ENCODE results near the gene AGMO. TPM values are rescaled to one million over a fixed set of nuclear protein-coding genes. Genes with fewer than 3 reads are reported as not detected.

The AGMO gene
- total RNA-seq, 1 experiment from 2014 or later = 0.11 TPM

GRCh38 chr7:15403751-15404150 lies 158.1 kb downstream of the AGMO start:
- no peak overlapping the region for H3K4me3 ChIP-seq (ENCODE audit: low read length)
- no peaks in the 10 kb centered on the region for H4K20me1 ChIP-seq (ENCODE audit: low read length)
- H2AFZ ChIP-seq (ENCODE audit: low read length) = no peak overlapping the region
- no TSS peak for BruUV-seq (replicated peaks)
- POLR2A ChIA-PET (ENCODE audit: unreplicated experiment) = no interaction called here
- CTCF ChIA-PET = no interaction called here
- H3K27ac ChIP-seq (ENCODE audit: low read length) = no peak overlapping the region
- H3F3A ChIP-seq (ENCODE audit: low read length, unreplicated experiment) = no peaks in the 10 kb centered on the region
- no peaks in the 10 kb centered on the region for H3K36me3 ChIP-seq (ENCODE audit: low read depth, low read length)
- TF ChIP-seq EZH2phosphoT487 (IDR thresholded peaks at IDR 0.05; ENCODE audit: borderline replicate concordance, low read length) (no peak), CTCF (conservative IDR thresholded peaks at IDR 0.05; ENCODE audit: low read depth, low read length) (no peak), EZH2 (IDR thresholded peaks at IDR 0.05; ENCODE audit: low read length, unreplicated experiment) (no peak)
- intact Hi-C loops (cut with micrococcal nuclease) = no loop called here
- H3K9me3 ChIP-seq (ENCODE audit: low read length) = no peaks in the 10 kb centered on the region
- no peaks in the 10 kb centered on the region for H3K4me1 ChIP-seq (ENCODE audit: insufficient read depth, low read length)
- no peak overlapping the region for H3K9ac ChIP-seq (ENCODE audit: low read length)
- H3K79me2 ChIP-seq (ENCODE audit: low read length) = no peaks in the 10 kb centered on the region
- H3K4me2 ChIP-seq (ENCODE audit: low read length) = no peak overlapping the region
- ATAC-seq (no peak), DNase-seq (no peak)
- no peaks in the 10 kb centered on the region for H3K27me3 ChIP-seq (ENCODE audit: low read length)
- no peaks in the 10 kb centered on the region for H3K9me2 ChIP-seq (replicated peaks; ENCODE audit: low read length)

- H3K9me3 ChIP-seq (ENCODE audit: low read length) = no peaks in the 10 kb centered on the region
- no peak overlapping the region for H3K4me3 ChIP-seq (ENCODE audit: low read length)
- H3K27ac ChIP-seq (ENCODE audit: low read length) = no peak overlapping the region
- H2AFZ ChIP-seq (ENCODE audit: low read length) = no peak overlapping the region
- H3K36me3 ChIP-seq (ENCODE audit: low read depth, low read length) = no peaks in the 10 kb centered on the region
- no peak for ATAC-seq
- no peak overlapping the region for H3K4me2 ChIP-seq (ENCODE audit: low read length)
- TF ChIP-seq CTCF (conservative IDR thresholded peaks at IDR 0.05; ENCODE audit: low read depth, low read length) (no peak), EZH2 (IDR thresholded peaks at IDR 0.05; ENCODE audit: low read length, unreplicated experiment) (no peak), EZH2phosphoT487 (IDR thresholded peaks at IDR 0.05; ENCODE audit: borderline replicate concordance, low read length) (no peak)
- POLR2A ChIA-PET (ENCODE audit: unreplicated experiment) = no interaction called here
- intact Hi-C loops (cut with micrococcal nuclease) = no loop called here
- no peaks in the 10 kb centered on the region for H4K20me1 ChIP-seq (ENCODE audit: low read length)
- H3K4me1 ChIP-seq (ENCODE audit: insufficient read depth, low read length) = no peaks in the 10 kb centered on the region
- no TSS peak for BruUV-seq (replicated peaks)
- DNase-seq = no peak
- H3K9me2 ChIP-seq (replicated peaks; ENCODE audit: low read length) = no peaks in the 10 kb centered on the region
- H3K27me3 ChIP-seq (ENCODE audit: low read length) = no peaks in the 10 kb centered on the region
- CTCF ChIA-PET = no interaction called here
- H3F3A ChIP-seq (ENCODE audit: low read length, unreplicated experiment) = no peaks in the 10 kb centered on the region
- H3K9ac ChIP-seq (ENCODE audit: low read length) = no peak overlapping the region
- no peaks in the 10 kb centered on the region for H3K79me2 ChIP-seq (ENCODE audit: low read length)
These were observed 158.5 kb downstream of the AGMO start for GRCh38 chr7:15403315-15403714.

GRCh38 chr7:15402436-15403136 lies 159.2 kb downstream of the AGMO start:
- no peaks in the 10 kb centered on the region for H3F3A ChIP-seq (ENCODE audit: low read length, unreplicated experiment)
- TF ChIP-seq CTCF (conservative IDR thresholded peaks at IDR 0.05; ENCODE audit: low read depth, low read length) = no peak
- TF ChIP-seq EZH2phosphoT487 (IDR thresholded peaks at IDR 0.05; ENCODE audit: borderline replicate concordance, low read length) = no peak
- no peak for TF ChIP-seq EZH2 (IDR thresholded peaks at IDR 0.05; ENCODE audit: low read length, unreplicated experiment)
- intact Hi-C loops (cut with micrococcal nuclease) = no loop called here

More at GRCh38 chr7:15402436-15403136, 159.2 kb downstream of the AGMO start:
- no TSS peak for BruUV-seq (replicated peaks)
- no peaks in the 10 kb centered on the region for H3K27me3 ChIP-seq (ENCODE audit: low read length)
- ChIA-PET POLR2A (ENCODE audit: unreplicated experiment) (no interaction called here), CTCF (no interaction called here)
- no peaks in the 10 kb centered on the region for H3K9me3 ChIP-seq (ENCODE audit: low read length)
- H3K4me2 ChIP-seq (ENCODE audit: low read length) = no peak overlapping the region
- H3K9me2 ChIP-seq (replicated peaks; ENCODE audit: low read length) = no peaks in the 10 kb centered on the region
- no peak for ATAC-seq
- no peaks in the 10 kb centered on the region for H3K79me2 ChIP-seq (ENCODE audit: low read length)
- H3K9ac ChIP-seq (ENCODE audit: low read length) = no peak overlapping the region
- H3K36me3 ChIP-seq (ENCODE audit: low read depth, low read length) = no peaks in the 10 kb centered on the region
- no peaks in the 10 kb centered on the region for H4K20me1 ChIP-seq (ENCODE audit: low read length)
- no peak overlapping the region for H3K27ac ChIP-seq (ENCODE audit: low read length)
- H3K4me1 ChIP-seq (ENCODE audit: insufficient read depth, low read length) = no peaks in the 10 kb centered on the region
- no peak for DNase-seq
- no peak overlapping the region for H2AFZ ChIP-seq (ENCODE audit: low read length)
- no peak overlapping the region for H3K4me3 ChIP-seq (ENCODE audit: low read length)

Data from PC-3 (cell line).